ENCODE data around the gene TRIM52.

DNA sequence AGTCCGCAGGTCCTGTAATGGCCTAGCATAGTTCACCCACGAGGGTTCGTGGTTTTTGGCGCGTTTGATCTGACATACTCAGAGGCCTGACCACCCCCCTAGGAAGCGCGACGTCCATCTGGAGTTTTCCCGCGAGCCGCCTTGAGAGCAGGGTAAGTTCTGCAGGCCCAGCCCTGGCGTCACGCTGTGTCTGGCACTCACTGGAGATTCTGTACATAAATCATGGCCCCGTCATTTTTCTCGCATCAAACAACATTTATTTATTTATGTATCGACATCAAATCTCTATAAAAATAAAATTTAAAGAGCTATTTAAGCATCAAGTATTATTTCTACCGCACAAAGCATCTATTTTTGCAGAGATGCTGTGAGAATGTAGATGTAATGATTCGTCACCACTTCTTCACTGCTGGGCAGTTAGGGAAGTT, 38.3 kb downstream of the TRIM52 start:
- TF ChIP-seq, protein P1, sequence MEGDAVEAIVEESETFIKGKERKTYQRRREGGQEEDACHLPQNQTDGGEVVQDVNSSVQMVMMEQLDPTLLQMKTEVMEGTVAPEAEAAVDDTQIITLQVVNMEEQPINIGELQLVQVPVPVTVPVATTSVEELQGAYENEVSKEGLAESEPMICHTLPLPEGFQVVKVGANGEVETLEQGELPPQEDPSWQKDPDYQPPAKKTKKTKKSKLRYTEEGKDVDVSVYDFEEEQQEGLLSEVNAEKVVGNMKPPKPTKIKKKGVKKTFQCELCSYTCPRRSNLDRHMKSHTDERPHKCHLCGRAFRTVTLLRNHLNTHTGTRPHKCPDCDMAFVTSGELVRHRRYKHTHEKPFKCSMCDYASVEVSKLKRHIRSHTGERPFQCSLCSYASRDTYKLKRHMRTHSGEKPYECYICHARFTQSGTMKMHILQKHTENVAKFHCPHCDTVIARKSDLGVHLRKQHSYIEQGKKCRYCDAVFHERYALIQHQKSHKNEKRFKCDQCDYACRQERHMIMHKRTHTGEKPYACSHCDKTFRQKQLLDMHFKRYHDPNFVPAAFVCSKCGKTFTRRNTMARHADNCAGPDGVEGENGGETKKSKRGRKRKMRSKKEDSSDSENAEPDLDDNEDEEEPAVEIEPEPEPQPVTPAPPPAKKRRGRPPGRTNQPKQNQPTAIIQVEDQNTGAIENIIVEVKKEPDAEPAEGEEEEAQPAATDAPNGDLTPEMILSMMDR (IDR thresholded peaks at IDR 0.05), result peak in 3 of 5 experiments; percentile 18 to 68 (median 20)
- TF ChIP-seq POLR2A (IDR thresholded peaks at IDR 0.05) (no peak), POLR2AphosphoS5 (IDR thresholded peaks at IDR 0.05) (no peak), EP300 (IDR thresholded peaks at IDR 0.05; ENCODE audit: low read depth) (peak; percentile 3)
